K562 (cell line): ENCODE results near the gene HSPB1. TPM values are rescaled to one million over a fixed set of nuclear protein-coding genes. Genes with fewer than 3 reads are reported as not detected.

ENCODE experiments used
- ATAC-seq: fragments of 200-7000 bp; cut with Tn5 transposase; 3 replicates; pipeline ENCODE4 v1.9.1; 2020; ENCODE audit warnings: moderate library complexity
- BruUV-seq: library from RNA; stranded (reverse); fragments of 400-500 nt; replicated peaks from 2 replicates; lab custom pipeline; 2021; lab: Mats Ljungman, UMichigan
- CTCF ChIA-PET: fragments of 300-600 bp; formaldehyde crosslinking; extraction: SDS; loops from one replicate; lab custom pipeline; 2021; ENCODE audit warnings: low intra/inter-chr PET ratio; lab: Yijun Ruan, JAX
- POLR2A ChIA-PET: fragments of 300-600, 350-650 bp; sonication (Branson Sonifier 250); formaldehyde crosslinking; extraction: SDS; loops from one replicate; lab custom pipeline; 2021; ENCODE audit warnings: antibody characterized with exemption, inconsistent platforms; lab: Yijun Ruan, JAX
- DNase-seq, 4 experiments: peaks; one replicate each; pipeline versions ENCODE4 v3.0.0 to v3.0.0-alpha.2; 2011 to 2018; ENCODE audit warnings: low spot score in 3 of 4, mixed read lengths in 3 of 4; ENCODE audit errors: extremely low read depth in 1 of 4
- FAIRE-seq: peaks from 2 replicates; lab custom pipeline; 2011; peaks lifted over from hg19 to GRCh38; lab: Jason Lieb, UNC
- H2AFZ ChIP-seq: 2 replicates; pipeline ENCODE4 v1.6.0; 2011; ENCODE audit warnings: low read depth, low read length, control low read depth, inconsistent platforms
- H3K27ac ChIP-seq: fragments of 200-600 bp; 3 replicates; pipeline ENCODE4 v1.8.0; 2011; ENCODE audit warnings: low read depth, mild to moderate bottlenecking, control low read depth, inconsistent platforms, low read length, moderate library complexity, mixed read lengths; ENCODE audit errors: extremely low read depth
- H3K27me3 ChIP-seq, 2 experiments: fragments of 300-600 bp in 1 of 2; 2 replicates in 1 of 2; 3 replicates in 1 of 2; pipeline versions ENCODE4 v1.6.0 to v1.8.0; 2011; ENCODE audit warnings: inconsistent platforms in 2 of 2, low read length in 2 of 2, mild to moderate bottlenecking in 1 of 2, mixed read lengths in 1 of 2, moderate library complexity in 1 of 2; ENCODE audit not compliant: control insufficient read depth in 2 of 2, insufficient read depth in 2 of 2
- H3K36me3 ChIP-seq: fragments of 300-600 bp; 3 replicates; pipeline ENCODE4 v1.8.0; 2011; ENCODE audit warnings: mild to moderate bottlenecking, low read length, inconsistent platforms; ENCODE audit not compliant: control insufficient read depth, insufficient read depth
- H3K4me1 ChIP-seq, 2 experiments: fragments of 200-600 bp in 1 of 2; replicated peaks in 1 of 2; 2 replicates in 1 of 2; 3 replicates in 1 of 2; pipeline versions ENCODE4 v1.5.1 to v1.8.0; 2011; ENCODE audit warnings: inconsistent platforms in 2 of 2, low read length in 2 of 2, mild to moderate bottlenecking in 1 of 2, mixed read lengths in 1 of 2, moderate library complexity in 1 of 2; ENCODE audit not compliant: control insufficient read depth in 2 of 2, insufficient read depth in 2 of 2
- H3K4me2 ChIP-seq: 2 replicates; pipeline ENCODE4 v1.6.1; 2011; ENCODE audit warnings: low read length, control low read depth, inconsistent platforms, mixed read lengths; ENCODE audit not compliant: insufficient read depth
- H3K4me3 ChIP-seq: fragments of 200-600 bp; sonication (generic), shearing (Covaris generic); 2 replicates; pipeline ENCODE4 v1.5.1; 2016; ENCODE audit warnings: control low read depth, inconsistent platforms
- H3K79me2 ChIP-seq: fragments of 200-600 bp; 3 replicates; pipeline ENCODE4 v1.8.0; 2011; ENCODE audit warnings: low read length, inconsistent platforms; ENCODE audit not compliant: control insufficient read depth, insufficient read depth
- H3K9ac ChIP-seq, 2 experiments: 2 replicates each; pipeline versions ENCODE4 v1.6.0 to v1.6.1; 2011; ENCODE audit warnings: low read depth in 2 of 2, low read length in 2 of 2, control low read depth in 1 of 2, inconsistent platforms in 1 of 2, mild to moderate bottlenecking in 1 of 2, mixed read lengths in 1 of 2; ENCODE audit not compliant: insufficient read depth in 1 of 2
- H3K9me1 ChIP-seq: one replicate; pipeline ENCODE4 v1.6.0; 2011; ENCODE audit warnings: inconsistent platforms, mild to moderate bottlenecking, low read length, moderate library complexity; ENCODE audit not compliant: control insufficient read depth, insufficient read depth
- H3K9me3 ChIP-seq: replicated peaks from 2 replicates; pipeline ENCODE4 v1.5.1; 2011; ENCODE audit warnings: low read depth, low read length, inconsistent platforms; ENCODE audit not compliant: control insufficient read depth, insufficient read depth
- H4K20me1 ChIP-seq: replicated peaks from 2 replicates; pipeline ENCODE4 v1.6.1; 2011; ENCODE audit warnings: low read length, inconsistent platforms, mixed read lengths; ENCODE audit not compliant: control insufficient read depth, insufficient read depth
- CBX5 ChIP-seq: IDR thresholded peaks from 2 replicates; pipeline ENCODE4 v1.6.1; 2014; ENCODE audit warnings: low read depth, borderline replicate concordance
- DLX4 ChIP-seq: fragments of 250-450 bp; sonication (Bioruptor Pico); IDR thresholded peaks from 2 replicates; pipeline ENCODE4 v1.6.1; 2021; ENCODE audit warnings: mild to moderate bottlenecking
- E2F6 ChIP-seq, 2 experiments: IDR thresholded peaks; 2 replicates each; pipeline ENCODE4 v1.6.1; 2011; ENCODE audit warnings: borderline replicate concordance in 1 of 2, control low read depth in 1 of 2, low read depth in 1 of 2, low read length in 1 of 2, mild to moderate bottlenecking in 1 of 2, mixed read lengths in 1 of 2, moderate library complexity in 1 of 2; ENCODE audit not compliant: insufficient read depth in 1 of 2, insufficient read length in 1 of 2, poor library complexity in 1 of 2, severe bottlenecking in 1 of 2; ENCODE audit errors: extremely low read depth in 1 of 2
- ERF ChIP-seq: fragments of 450-650 bp; formaldehyde crosslinking; IDR thresholded peaks from 2 replicates; pipeline ENCODE4 v1.4.0; 2020; ENCODE audit warnings: mild to moderate bottlenecking, mixed read lengths
- GABPB1 ChIP-seq: sonication (generic); formaldehyde crosslinking; IDR thresholded peaks from 2 replicates; pipeline ENCODE4 v1.8.0; 2022; ENCODE audit warnings: mild to moderate bottlenecking, missing genetic modification reagents
- MAZ ChIP-seq, 2 experiments: fragments of 450-650 bp in 1 of 2; sonication (generic) in 1 of 2; formaldehyde crosslinking; IDR thresholded peaks in 1 of 2; conservative IDR thresholded peaks in 1 of 2; 2 replicates each; pipeline versions ENCODE4 v1.4.0 to v1.5.0; 2020; ENCODE audit warnings: mild to moderate bottlenecking in 1 of 2, missing genetic modification reagents in 1 of 2
- PRMT5 ChIP-seq: sonication (generic); formaldehyde crosslinking; IDR thresholded peaks from 2 replicates; pipeline ENCODE4 v1.5.0; 2020; ENCODE audit warnings: missing genetic modification reagents
- SP1 ChIP-seq: sonication (generic); formaldehyde crosslinking; IDR thresholded peaks from 2 replicates; pipeline ENCODE4 v1.8.1; 2022; ENCODE audit warnings: mild to moderate bottlenecking, missing genetic modification reagents
- STAT6 ChIP-seq: sonication (generic); formaldehyde crosslinking; IDR thresholded peaks from 2 replicates; pipeline ENCODE4 v1.8.1; 2023; ENCODE audit warnings: mild to moderate bottlenecking, missing genetic modification reagents
- TARDBP ChIP-seq: fragments of 450-650 bp; IDR thresholded peaks from 2 replicates; pipeline ENCODE4 v1.6.1; 2016
- VEZF1 ChIP-seq: fragments of 200-800 bp; sonication (Bioruptor generic); IDR thresholded peaks from 2 replicates; pipeline ENCODE4 v1.6.1; 2017; ENCODE audit warnings: missing genetic modification characterization, missing compliant biosample characterization
- WGBS: fragments of 100-300 bp; shearing (Covaris generic); methylation state at CpG from one replicate; pipeline ENCODE4 v1.1.6; 2016; ENCODE audit warnings: low coverage, mixed read lengths; ENCODE audit not compliant: insufficient coverage; ENCODE audit errors: missing lambda C conversion rate; 5-methylcytosine and 5-hydroxymethylcytosine counted together
- in situ Hi-C: fragments of 300-500 bp; cut with MboI; formaldehyde crosslinking; loops from 4 replicates; pipeline ENCODE4 v1.15.0; 2018; ENCODE audit warnings: inconsistent platforms, mixed read lengths
- intact Hi-C: fragments of 100-400 bp; cut with micrococcal nuclease; formaldehyde crosslinking; loops from 2 replicates; pipeline ENCODE4 v1.14.2; 2022
- polyA plus RNA-seq, 8 experiments: library from polyadenylated mRNA; depleted of rRNA in 4 of 8; stranded (reverse) in 5 of 8; unstranded in 3 of 8; fragments of >200 nt; fragmentation: Nextera tagmentation in 2 of 8; fragmentation: Illumina TruSeq in 1 of 8; extraction: Ambion mirVana in 2 of 8; extraction: Trizol in 1 of 8; gene quantifications; 2 replicates each; pipeline versions ENCODE4 v1.2.1 to v1.2.3, GENCODE V29; 2011 to 2014; ENCODE audit warnings: inconsistent platforms in 1 of 8, missing spikeins in 1 of 8
- total RNA-seq, 7 experiments: library from RNA; depleted of rRNA in 6 of 7; stranded (reverse); fragments of >200 nt in 6 of 7; fragmentation: Illumina TruSeq in 2 of 7; extraction: Trizol in 2 of 7; gene quantifications; 2 replicates each; pipeline versions ENCODE4 v1.2.1 to v1.2.3, GENCODE V29; 2011 to 2021; ENCODE audit warnings: low replicate concordance in 1 of 7

The HSPB1 gene
- total and polyA plus RNA-seq, 9 of the 15 experiments (the other 6 are each of a cell fraction or from before 2014, with no cell fraction given): 27.1 to 522 (median 138) TPM

GRCh38 chr7:76257973-76258372 lies 44.5 kb upstream of the HSPB1 start (continued):
- TF ChIP-seq VEZF1 (CRISPR knock-in tag) (peak; percentile 51), CBX5 (no peak), MAZ (CRISPR knock-in tag; conservative IDR thresholded peaks at IDR 0.05 in 1 of 2, IDR thresholded peaks at IDR 0.05 in 1 of 2) (peak in 1 of 2 experiments; percentile 51; a peak in 1 of 4 replicates), DLX4 (CRISPR knock-in tag) (no peak)
- TF ChIP-seq, all 486 proteins: peak for 7

- H3K4me2 ChIP-seq: peak overlapping the region; percentile 51
- peak overlapping the region; percentile 36 for H3K4me3 ChIP-seq
- no peaks in the 10 kb centered on the region for H3K9me1 ChIP-seq
- peaks cover 0 to 25% of the 10 kb centered on the region in 2 experiments; a peak in 3 of 5 replicates for H3K4me1 ChIP-seq
- CTCF ChIA-PET: no interaction called here
- in situ Hi-C loops (loop anchor here (5.0 kb wide), 1 partner anchor 77 kb away; no protein-coding TSS in a partner anchor), intact Hi-C loops (no loop called here)
- peaks cover 15 to 44% of the 10 kb centered on the region in 2 experiments; a peak in 3 of 5 replicates for H3K27me3 ChIP-seq
- POLR2A ChIA-PET: interaction anchor here (0.5 to 0.7 kb wide), 2 partner anchors 21 to 33 kb away, joined by 3 read pairs; no protein-coding TSS in a partner anchor
- no peak overlapping the region for H3K27ac ChIP-seq
- no peaks in the 10 kb centered on the region for H3K9me3 ChIP-seq
- 13% methylated on average over 28 of the region's 50 CpGs for WGBS
- H4K20me1 ChIP-seq: peaks cover 4% of the 10 kb centered on the region
- peak overlapping the region; percentile 27; the same call in 1 of the 2 replicates for H2AFZ ChIP-seq
- ATAC-seq (peak; percentile 54), DNase-seq (no peak), FAIRE-seq (no peak)
- H3K79me2 ChIP-seq: no peaks in the 10 kb centered on the region
- no peaks in the 10 kb centered on the region for H3K36me3 ChIP-seq
- no TSS peak for BruUV-seq
- peak overlapping the region in 1 of 2 experiments; percentile 72; a peak in 2 of 4 replicates for H3K9ac ChIP-seq
- TF ChIP-seq ERF (CRISPR knock-in tag): no peak
- 0 out of 2 replicates have a peak, but pooled peaks have one; percentile 53 for TF ChIP-seq SP1 (CRISPR knock-in tag)
- TF ChIP-seq E2F6 (IDR thresholded peaks at IDR 0.05; ENCODE audit: borderline replicate concordance in 1 of 2, extremely low read depth in 1 of 2, insufficient read depth in 1 of 2, insufficient read length in 1 of 2, low read depth in 1 of 2, low read length in 1 of 2, poor library complexity in 1 of 2, severe bottlenecking in 1 of 2): peak in 1 of 2 experiments; percentile 49
- TF ChIP-seq TARDBP: no peak
- TF ChIP-seq PRMT5 (CRISPR knock-in tag): no peak
- no peak for TF ChIP-seq STAT6 (CRISPR knock-in tag)
- TF ChIP-seq GABPB1 (CRISPR knock-in tag): no peak
Observed at GRCh38 chr7:76259124-76260093, 43.1 kb upstream of the HSPB1 start.
